GM12874 (cell line): ENCODE results near the gene SLC22A16.

Experiments used
- CTCF ChIP-seq: IDR thresholded peaks from 2 replicates; pipeline ENCODE4 v1.5.1; 2011; ENCODE audit warnings: low read depth, mild to moderate bottlenecking, control low read depth, low read length, moderate library complexity; ENCODE audit not compliant: insufficient read depth

Gene SLC22A16

GRCh38 chr6:110398778-110399177, 77.6 kb downstream of the SLC22A16 start:
- TF ChIP-seq CTCF: no peak

- TF ChIP-seq CTCF: no peak
These were observed 81.2 kb downstream of the SLC22A16 start for GRCh38 chr6:110395221-110395620.

- no peak for TF ChIP-seq CTCF
These were observed 82.0 kb downstream of the SLC22A16 start for GRCh38 chr6:110394409-110394808.

GRCh38 chr6:110392727-110393126, 83.7 kb downstream of the SLC22A16 start:
- no peak for TF ChIP-seq CTCF

- no peak for TF ChIP-seq CTCF
These were observed 86.0 kb downstream of the SLC22A16 start for GRCh38 chr6:110390404-110390803.

GRCh38 chr6:110389689-110390382, 86.6 kb downstream of the SLC22A16 start:
- no peak for TF ChIP-seq CTCF

- no peak for TF ChIP-seq CTCF
These were observed 88.4 kb downstream of the SLC22A16 start for GRCh38 chr6:110387986-110388385.
